ENCODE measurements around the gene TNS1. TPM values are rescaled to one million over a fixed set of nuclear protein-coding genes. Genes with fewer than 3 reads are reported as not detected.

Gene TNS1
- total RNA-seq, 1 experiment from 2014 or later, result 1.5 TPM

DNA sequence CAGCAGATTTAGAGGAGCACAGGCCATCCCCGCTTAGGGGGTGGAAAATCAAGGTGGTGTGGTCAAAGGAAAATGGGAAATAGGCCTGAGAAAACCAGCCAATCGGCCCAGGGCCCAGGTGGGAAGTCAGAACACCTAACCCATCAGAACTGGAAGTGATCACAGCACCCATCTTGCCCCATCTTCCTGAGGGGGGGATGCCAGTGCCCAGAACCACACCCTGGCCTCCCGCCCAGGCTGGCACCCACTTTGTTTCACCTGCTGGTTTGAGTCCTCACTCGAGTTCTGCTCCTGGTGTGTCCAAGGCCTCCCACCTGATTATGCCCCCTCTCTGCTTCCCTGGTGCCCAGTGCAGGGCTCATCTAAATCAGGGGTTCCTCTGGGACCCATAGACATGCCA is 174.5 kb downstream of the TNS1 start:
- no peak overlapping the region for H3K4me3 ChIP-seq (ENCODE audit: low read length)
- H3K79me2 ChIP-seq (ENCODE audit: low read length), result no peaks in the 10 kb centered on the region
- POLR2A ChIA-PET (ENCODE audit: unreplicated experiment), result no interaction called here
- DNase-seq (no peak), ATAC-seq (no peak)
- H3K27me3 ChIP-seq (ENCODE audit: low read length), result peaks cover 55% of the 10 kb centered on the region
- no TSS peak for BruUV-seq (replicated peaks)
- H2AFZ ChIP-seq (ENCODE audit: low read length), result no peak overlapping the region
- no peak overlapping the region for H3K27ac ChIP-seq (ENCODE audit: low read length)
- H4K20me1 ChIP-seq (ENCODE audit: low read length), result no peaks in the 10 kb centered on the region
- H3F3A ChIP-seq (ENCODE audit: low read length, unreplicated experiment), result no peaks in the 10 kb centered on the region
- intact Hi-C loops (cut with micrococcal nuclease), result no loop called here
- no peak overlapping the region for H3K4me2 ChIP-seq (ENCODE audit: low read length)
- TF ChIP-seq EZH2phosphoT487 (IDR thresholded peaks at IDR 0.05; ENCODE audit: borderline replicate concordance, low read length) (no peak), EZH2 (IDR thresholded peaks at IDR 0.05; ENCODE audit: low read length, unreplicated experiment) (no peak), CTCF (conservative IDR thresholded peaks at IDR 0.05; ENCODE audit: low read depth, low read length) (no peak)
- no peaks in the 10 kb centered on the region for H3K4me1 ChIP-seq (ENCODE audit: insufficient read depth, low read length)
- no peaks in the 10 kb centered on the region for H3K9me3 ChIP-seq (ENCODE audit: low read length)
- no peaks in the 10 kb centered on the region for H3K9me2 ChIP-seq (replicated peaks; ENCODE audit: low read length)
- H3K36me3 ChIP-seq (ENCODE audit: low read depth, low read length), result no peaks in the 10 kb centered on the region
- CTCF ChIA-PET, result no interaction called here
- no peak overlapping the region for H3K9ac ChIP-seq (ENCODE audit: low read length)

DNA sequence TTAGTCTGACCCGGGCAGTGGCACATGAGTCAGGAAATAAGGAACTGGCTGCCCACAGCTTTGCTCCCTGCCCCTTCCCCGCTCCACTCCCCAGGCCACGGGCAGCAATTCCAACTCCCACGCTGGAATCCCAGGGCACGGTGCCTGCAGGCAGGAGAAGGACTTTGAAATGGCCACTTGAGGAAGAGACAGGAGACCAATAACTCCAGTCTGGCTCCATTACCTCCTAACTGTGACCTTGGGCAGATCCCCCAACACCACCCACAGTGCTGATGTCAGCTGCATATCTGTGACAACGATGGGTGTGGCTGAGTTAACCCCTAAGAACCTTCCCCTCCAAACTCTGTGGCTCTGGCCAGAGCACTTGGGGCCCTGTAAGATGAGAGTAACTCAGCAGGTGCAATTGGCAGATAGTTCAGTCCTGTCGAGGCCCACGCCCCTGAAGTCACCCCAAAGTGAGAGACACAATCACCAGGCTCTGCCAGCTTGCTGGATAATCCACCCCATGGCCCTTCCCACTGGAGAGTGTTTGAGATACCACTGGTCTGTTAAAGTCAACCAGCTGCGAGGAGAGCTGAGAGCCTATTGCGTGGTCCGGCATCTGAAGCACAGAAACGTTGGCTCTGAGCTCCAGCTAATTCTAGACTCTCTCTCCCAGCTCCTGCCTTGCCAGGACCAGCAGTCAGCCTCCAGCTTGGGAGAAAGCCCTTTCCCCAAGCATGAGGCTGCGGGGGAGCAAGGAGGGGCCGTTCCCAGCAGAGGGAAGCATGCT is 175.2 kb downstream of the TNS1 start:
- TF ChIP-seq EZH2phosphoT487 (IDR thresholded peaks at IDR 0.05; ENCODE audit: borderline replicate concordance, low read length), result no peak
- TF ChIP-seq CTCF (conservative IDR thresholded peaks at IDR 0.05; ENCODE audit: low read depth, low read length), result no peak
- no peak for TF ChIP-seq EZH2 (IDR thresholded peaks at IDR 0.05; ENCODE audit: low read length, unreplicated experiment)
- Histone ChIP-seq H3K4me1 (ENCODE audit: insufficient read depth, low read length) (no peaks in the 10 kb centered on the region), H3K79me2 (ENCODE audit: low read length) (no peaks in the 10 kb centered on the region), H3K27me3 (ENCODE audit: low read length) (peaks cover 55% of the 10 kb centered on the region), H3K9me3 (ENCODE audit: low read length) (no peaks in the 10 kb centered on the region), H3F3A (ENCODE audit: low read length, unreplicated experiment) (no peaks in the 10 kb centered on the region), H3K4me3 (ENCODE audit: low read length) (no peak overlapping the region), H3K9me2 (replicated peaks; ENCODE audit: low read length) (no peaks in the 10 kb centered on the region), H3K9ac (ENCODE audit: low read length) (no peak overlapping the region), H3K27ac (ENCODE audit: low read length) (no peak overlapping the region), H4K20me1 (ENCODE audit: low read length) (no peaks in the 10 kb centered on the region), H3K36me3 (ENCODE audit: low read depth, low read length) (no peaks in the 10 kb centered on the region), H3K4me2 (ENCODE audit: low read length) (no peak overlapping the region), H2AFZ (ENCODE audit: low read length) (no peak overlapping the region)
- POLR2A ChIA-PET (ENCODE audit: unreplicated experiment), result no interaction called here
- DNase-seq (no peak), ATAC-seq (no peak)
- intact Hi-C loops (cut with micrococcal nuclease), result no loop called here
- no TSS peak for BruUV-seq (replicated peaks)
- CTCF ChIA-PET, result no interaction called here

- ChIA-PET CTCF (no interaction called here), POLR2A (ENCODE audit: unreplicated experiment) (no interaction called here)
- H3F3A ChIP-seq (ENCODE audit: low read length, unreplicated experiment), result no peaks in the 10 kb centered on the region
- no peak overlapping the region for H2AFZ ChIP-seq (ENCODE audit: low read length)
- no peaks in the 10 kb centered on the region for H3K4me1 ChIP-seq (ENCODE audit: insufficient read depth, low read length)
- no peak overlapping the region for H3K4me2 ChIP-seq (ENCODE audit: low read length)
- H4K20me1 ChIP-seq (ENCODE audit: low read length), result no peaks in the 10 kb centered on the region
- H3K4me3 ChIP-seq (ENCODE audit: low read length), result no peak overlapping the region
- peaks cover 55% of the 10 kb centered on the region for H3K27me3 ChIP-seq (ENCODE audit: low read length)
- no peaks in the 10 kb centered on the region for H3K9me2 ChIP-seq (replicated peaks; ENCODE audit: low read length)
- H3K36me3 ChIP-seq (ENCODE audit: low read depth, low read length), result no peaks in the 10 kb centered on the region
- H3K9me3 ChIP-seq (ENCODE audit: low read length), result no peaks in the 10 kb centered on the region
- ATAC-seq (no peak), DNase-seq (no peak)
- no peaks in the 10 kb centered on the region for H3K79me2 ChIP-seq (ENCODE audit: low read length)
- H3K27ac ChIP-seq (ENCODE audit: low read length), result no peak overlapping the region
- H3K9ac ChIP-seq (ENCODE audit: low read length), result no peak overlapping the region
- TF ChIP-seq EZH2 (IDR thresholded peaks at IDR 0.05; ENCODE audit: low read length, unreplicated experiment) (no peak), CTCF (conservative IDR thresholded peaks at IDR 0.05; ENCODE audit: low read depth, low read length) (no peak), EZH2phosphoT487 (IDR thresholded peaks at IDR 0.05; ENCODE audit: borderline replicate concordance, low read length) (no peak)
- BruUV-seq (replicated peaks), result no TSS peak
- intact Hi-C loops (cut with micrococcal nuclease), result no loop called here
Observed at GRCh38 chr2:217826991-217827390, 175.8 kb downstream of the TNS1 start.
